ENCODE results near the gene RALA.
"Not testable (repeated sequence)": the region's sequence is repeated elsewhere in the genome, so short reads cannot be mapped to it uniquely, and the experiment has no call there.

The RALA gene

DNA sequence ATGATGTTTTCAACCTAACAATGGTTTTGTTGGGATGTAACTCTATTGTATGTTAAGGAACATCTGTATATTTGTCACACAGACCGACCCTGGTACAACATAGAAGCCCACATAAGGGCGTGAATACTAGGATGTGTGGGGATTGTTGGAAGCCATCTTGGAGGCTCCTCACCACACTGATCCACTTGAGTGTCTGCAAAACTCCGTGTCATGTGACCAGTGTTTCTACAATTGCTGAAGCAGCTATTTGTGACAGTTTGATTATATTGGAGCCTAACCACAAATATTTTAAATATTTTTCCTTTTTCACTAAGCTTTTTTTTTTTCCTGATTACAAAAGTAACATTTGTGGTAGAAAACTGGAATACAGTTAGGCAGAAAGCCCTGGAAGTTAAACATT lies 27.9 kb downstream of the RALA start:
- no peak for DNase-seq

DNA sequence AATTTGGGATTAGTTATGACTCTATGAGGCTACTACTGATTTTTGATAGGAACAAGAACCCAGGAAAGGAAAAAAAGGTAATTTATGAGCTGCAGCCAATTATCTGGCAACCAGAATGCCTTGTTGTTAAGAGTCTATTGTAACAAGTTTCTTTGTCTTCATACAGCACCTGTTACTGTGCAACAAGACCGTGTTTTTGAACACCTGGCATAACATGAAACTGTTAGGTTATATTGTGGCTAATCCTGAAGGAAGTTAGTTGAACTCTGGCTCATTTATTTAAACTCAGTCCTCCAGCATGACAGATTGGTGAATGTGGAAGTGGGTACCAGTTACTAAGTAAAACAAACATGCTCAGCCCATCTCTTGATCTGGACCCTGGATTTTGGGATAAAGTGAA lies 33.0 kb downstream of the RALA start:
- DNase-seq: no peak

- no peak for DNase-seq
Measured at GRCh38 chr7:39659356-39660013, 36.1 kb downstream of the RALA start.

DNA sequence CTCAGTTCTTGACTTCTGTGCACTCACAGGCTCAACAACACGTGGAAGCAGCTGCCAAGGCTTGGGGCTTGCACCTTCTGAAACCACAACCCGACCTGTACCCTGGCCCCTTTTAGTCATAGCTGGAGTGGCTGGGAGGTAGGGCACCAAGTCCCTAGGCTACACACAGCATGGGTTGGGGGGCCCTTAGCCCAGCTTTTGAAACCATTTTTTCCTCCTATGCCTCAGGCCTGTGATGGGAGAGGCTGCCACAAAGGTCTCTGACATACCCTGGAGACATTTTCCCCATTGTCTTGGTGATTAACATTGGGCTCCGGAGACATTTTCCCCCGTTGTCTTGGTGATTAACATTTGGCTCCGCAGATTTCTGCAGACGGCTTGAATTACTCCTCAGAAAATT lies 38.6 kb downstream of the RALA start:
- no peak for DNase-seq

DNA sequence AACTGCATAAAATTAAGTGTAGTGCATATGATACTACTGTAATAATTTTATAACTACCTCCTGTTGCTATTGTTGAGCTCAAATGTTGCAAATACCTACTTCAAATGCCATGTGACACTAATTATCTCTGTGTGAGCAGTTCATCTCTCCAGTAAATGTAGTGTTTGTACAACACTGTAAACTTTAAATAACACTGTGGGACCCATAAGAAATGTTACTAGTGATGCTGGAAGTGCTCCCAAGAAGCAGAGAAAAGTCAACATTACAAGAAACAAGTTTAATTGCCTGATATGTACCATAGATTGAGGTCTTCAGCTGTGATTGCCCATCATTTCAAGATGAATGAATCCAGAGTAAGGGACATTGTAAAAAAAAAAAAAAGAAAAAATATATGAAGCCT lies 39.9 kb downstream of the RALA start:
- DNase-seq: no peak

GRCh38 chr7:39664057-39664456 lies 40.7 kb downstream of the RALA start:
- DNase-seq: no peak

GRCh38 chr7:39664585-39664984 lies 41.2 kb downstream of the RALA start:
- DNase-seq: no peak

GRCh38 chr7:39666562-39666961 lies 43.2 kb downstream of the RALA start:
- DNase-seq: no peak

- no peak for DNase-seq
Measured at GRCh38 chr7:39667341-39667923, 44.1 kb downstream of the RALA start.

- not testable (repeated sequence) for DNase-seq
Measured at GRCh38 chr7:39668280-39668679, 44.9 kb downstream of the RALA start.

DNA sequence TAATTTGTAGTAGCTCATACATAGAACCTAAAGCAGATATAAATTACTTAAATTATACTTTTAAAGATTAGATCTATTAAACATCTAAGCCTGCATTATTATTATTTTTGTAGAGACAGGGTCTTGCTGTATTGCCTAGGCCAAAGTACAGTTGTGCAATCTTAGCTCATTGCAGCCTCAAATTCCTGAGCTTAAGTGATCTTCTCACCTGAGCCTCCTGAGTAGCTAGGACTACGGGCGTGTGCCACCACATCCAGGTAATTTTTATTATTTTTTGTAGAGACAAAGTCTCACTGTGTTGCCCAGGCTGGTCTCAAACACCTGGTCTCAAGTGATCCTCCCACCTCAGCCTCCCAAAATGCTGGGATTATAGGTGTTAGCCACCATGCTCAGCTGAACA lies 46.7 kb downstream of the RALA start:
- DNase-seq: no peak

DNA sequence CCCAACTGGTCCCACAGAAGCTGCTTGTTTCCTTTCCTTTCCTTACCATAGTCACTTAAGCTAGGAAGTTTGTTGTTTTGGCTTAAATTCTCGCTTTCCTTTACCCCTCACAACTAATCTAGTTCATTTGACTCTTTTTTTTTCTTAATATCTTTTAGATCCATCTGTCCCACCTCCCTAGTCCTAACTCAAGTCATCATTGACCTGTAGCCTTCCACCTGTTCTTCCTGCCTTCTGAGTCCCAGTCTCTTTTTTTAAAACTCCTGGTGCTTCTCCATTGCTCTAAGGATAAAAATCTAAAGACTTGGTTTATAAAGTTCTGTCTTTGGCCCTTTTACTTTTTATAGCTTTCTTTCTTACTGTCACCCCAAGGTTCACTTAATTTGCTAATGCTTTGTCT lies 47.6 kb downstream of the RALA start:
- DNase-seq: no peak

- DNase-seq: no peak
Measured at GRCh38 chr7:39672176-39672575, 48.8 kb downstream of the RALA start.

- DNase-seq: no peak
Measured at GRCh38 chr7:39673868-39674267, 50.5 kb downstream of the RALA start.

- DNase-seq: no peak
Measured at GRCh38 chr7:39674406-39674805, 51.0 kb downstream of the RALA start.

- no peak for DNase-seq
Measured at GRCh38 chr7:39676346-39676745, 53.0 kb downstream of the RALA start.

DNA sequence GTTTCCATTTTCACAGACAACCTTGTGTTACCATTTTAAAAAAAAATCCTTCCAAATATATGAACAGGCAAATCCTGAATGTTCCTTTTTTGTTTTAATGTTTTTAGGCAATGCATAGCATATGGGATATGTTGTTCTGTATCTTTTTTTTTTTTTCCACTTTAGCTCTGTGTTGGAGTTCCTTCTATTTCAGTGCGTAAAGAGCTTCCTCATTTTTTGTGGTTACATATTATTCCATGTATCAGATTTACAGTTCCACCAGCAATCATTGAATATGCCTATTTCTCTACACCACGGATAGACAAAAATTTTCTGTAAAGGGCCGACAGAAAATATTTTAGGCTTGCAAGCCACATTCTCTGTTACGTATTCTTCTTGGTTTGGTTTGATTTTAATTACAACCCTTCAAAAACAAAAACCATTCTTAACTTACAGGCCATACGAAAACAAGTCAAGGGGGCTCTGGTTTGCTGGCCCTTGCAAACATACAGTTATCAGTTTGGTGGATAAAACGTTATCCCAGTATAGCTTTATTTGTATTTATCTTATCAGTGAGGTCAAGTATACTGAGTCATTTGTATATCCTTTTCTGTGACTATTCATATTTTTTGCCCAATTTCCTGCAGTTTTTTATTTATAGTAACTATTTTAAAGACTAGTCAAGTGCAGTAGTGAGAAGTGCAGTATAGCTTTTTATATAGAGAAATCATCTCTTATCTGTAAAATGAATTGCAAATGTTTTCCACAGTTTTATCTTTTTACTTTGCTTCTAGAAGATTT lies 55.7 kb downstream of the RALA start:
- DNase-seq: no peak

GRCh38 chr7:39679874-39680273 lies 56.5 kb downstream of the RALA start:
- not testable (repeated sequence) for DNase-seq

DNA sequence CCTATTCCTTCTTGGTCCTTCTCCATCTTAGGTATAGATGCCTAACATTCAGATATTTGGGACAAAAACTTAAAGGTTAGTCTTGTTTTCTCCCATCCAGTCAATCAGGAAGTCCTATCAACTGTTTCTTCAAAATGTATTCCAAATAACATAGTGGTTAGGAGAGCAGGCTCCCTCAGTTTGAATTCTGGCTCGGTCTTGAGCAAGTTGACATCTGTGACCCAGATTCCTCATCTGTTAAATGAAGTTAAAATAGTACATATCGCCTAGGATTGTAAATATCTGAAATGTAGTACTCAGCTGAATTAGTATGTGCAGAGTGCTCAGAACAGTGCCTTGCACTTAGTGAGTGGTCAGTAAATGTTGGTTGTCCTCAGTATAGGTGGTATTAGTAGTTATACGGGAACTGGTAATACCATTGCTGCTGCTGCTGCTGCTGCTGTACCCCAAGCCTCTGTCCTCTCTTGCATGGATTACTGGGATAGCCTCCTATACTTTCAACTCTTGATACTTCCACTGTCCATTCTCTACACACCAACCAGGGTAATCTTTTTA lies 58.6 kb downstream of the RALA start:
- no peak for DNase-seq

GRCh38 chr7:39683216-39683845 lies 60.0 kb downstream of the RALA start:
- no peak for DNase-seq

DNA sequence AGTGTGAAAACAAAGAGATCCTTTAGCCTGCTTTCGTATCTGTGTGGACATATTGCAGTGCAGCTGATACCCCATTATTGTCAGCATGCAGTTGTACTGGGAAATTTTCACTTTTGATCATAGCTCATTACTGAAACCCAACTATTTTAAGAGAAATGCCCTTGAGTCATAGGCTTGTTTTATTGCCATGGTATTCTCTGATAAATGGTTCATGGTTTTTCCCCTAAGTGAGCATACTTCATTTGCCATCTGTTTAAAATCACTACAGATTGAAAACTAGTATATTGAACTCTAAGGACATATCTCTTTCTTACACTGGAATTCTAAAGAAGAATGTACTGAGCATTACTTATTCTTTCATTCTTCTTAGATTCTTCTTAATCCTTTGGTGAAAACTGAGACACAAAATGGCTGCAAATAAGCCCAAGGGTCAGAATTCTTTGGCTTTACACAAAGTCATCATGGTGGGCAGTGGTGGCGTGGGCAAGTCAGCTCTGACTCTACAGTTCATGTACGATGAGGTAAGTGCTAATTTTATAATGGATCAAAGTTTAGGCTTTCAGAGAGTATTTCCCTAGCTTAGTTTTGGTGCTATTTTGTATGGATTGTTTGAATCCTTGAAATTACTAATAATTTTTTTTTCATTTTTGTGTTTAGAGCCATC lies 63.0 kb downstream of the RALA start:
- no peak for DNase-seq

DNA sequence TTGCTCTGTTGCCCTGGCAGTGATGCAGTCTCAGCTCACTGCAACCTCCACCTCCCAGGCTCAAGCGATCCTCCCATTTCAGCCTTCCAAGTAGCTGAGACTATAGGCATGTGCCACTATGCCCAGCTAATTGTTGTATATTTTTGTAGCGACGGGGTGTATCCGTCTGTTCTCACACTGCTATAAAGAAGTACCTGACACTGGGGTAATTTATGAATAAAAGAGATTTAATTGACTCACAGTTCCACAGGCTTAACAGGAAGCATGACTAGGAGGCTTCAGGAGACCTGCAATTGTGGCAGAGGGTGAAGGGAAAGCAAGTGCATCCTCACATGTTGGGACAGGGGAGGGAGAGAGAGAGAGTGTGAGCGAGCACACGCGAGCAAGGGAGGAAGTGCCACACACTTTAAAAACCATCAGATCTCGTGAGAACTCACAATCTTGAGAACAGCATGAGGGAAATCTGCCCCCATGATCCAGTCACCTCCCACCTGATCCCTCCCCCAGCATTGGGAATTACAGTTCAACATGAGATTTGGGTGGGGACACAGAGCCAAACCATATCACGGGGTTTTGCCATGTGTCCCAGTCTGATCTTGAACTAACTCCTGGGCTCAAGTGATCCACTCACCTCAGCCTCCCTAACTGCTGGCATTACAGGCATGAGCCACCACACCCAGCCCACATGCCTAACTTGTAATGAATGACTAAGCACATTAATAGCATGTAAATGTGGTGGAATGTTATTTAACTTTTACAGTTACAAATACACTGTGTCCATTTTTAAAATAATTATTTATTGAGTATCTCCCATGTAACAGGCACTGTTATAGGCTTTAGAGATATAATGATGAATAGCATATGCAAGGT lies 65.5 kb downstream of the RALA start:
- DNase-seq: no peak

Data from CD4-positive, alpha-beta T cell treated with Interleukin-15 for 1 hour (primary cell).